NCI-H2227 treated with DMSO at 0.1 percent for 48 hours (cell line): Measurements from ENCODE around the gene ARL9.
"Not testable (repeated sequence)": the region's sequence is repeated elsewhere in the genome, so short reads cannot be mapped to it uniquely, and the experiment has no call there.

ENCODE experiments used
- DNase-seq: peaks from one replicate; lab custom pipeline; 2025; lab: John Stamatoyannopoulos, UW

ARL9 gene

GRCh38 chr4:56505269-56506130 lies at the start of gene ARL9:
Gene ARL9 (plus strand): TSS chr4:56505791. CDS start chr4:56505863, 72 bp downstream.
- peak; percentile 8 for DNase-seq

GRCh38 chr4:56460085-56460484 lies 45.5 kb upstream of the ARL9 start:
- DNase-seq = no peak

GRCh38 chr4:56462157-56462556 lies 43.4 kb upstream of the ARL9 start:
- DNase-seq = no peak

GRCh38 chr4:56463711-56464110 lies 41.9 kb upstream of the ARL9 start:
- DNase-seq = no peak

- no peak for DNase-seq
Measured at GRCh38 chr4:56464581-56464980, 41.0 kb upstream of the ARL9 start.

GRCh38 chr4:56465599-56466295 lies 39.8 kb upstream of the ARL9 start:
- no peak for DNase-seq

GRCh38 chr4:56466296-56466761 lies 39.3 kb upstream of the ARL9 start:
- not testable (repeated sequence) for DNase-seq

- no peak for DNase-seq
Measured at GRCh38 chr4:56466910-56467283, 38.7 kb upstream of the ARL9 start.

GRCh38 chr4:56467284-56468096 lies 38.1 kb upstream of the ARL9 start, which contains the start of gene SRP72:
Gene SRP72 (plus strand): TSS chr4:56467617. CDS start chr4:56467636, 19 bp downstream.
- DNase-seq = peak; percentile 56

- DNase-seq = no peak
Measured at GRCh38 chr4:56468097-56468422, 37.5 kb upstream of the ARL9 start.

- DNase-seq = no peak
Measured at GRCh38 chr4:56469489-56470210, 35.9 kb upstream of the ARL9 start.

GRCh38 chr4:56475917-56476316 lies 29.7 kb upstream of the ARL9 start:
- DNase-seq = no peak

GRCh38 chr4:56477192-56477702 lies 28.3 kb upstream of the ARL9 start:
- no peak for DNase-seq

GRCh38 chr4:56480691-56481090 lies 24.9 kb upstream of the ARL9 start:
- DNase-seq = no peak

- DNase-seq = no peak
Measured at GRCh38 chr4:56496241-56496640, 9.3 kb upstream of the ARL9 start.

- DNase-seq = no peak
Measured at GRCh38 chr4:56511098-56511497, 5.5 kb downstream of the ARL9 start.

GRCh38 chr4:56512166-56512565 lies 6.6 kb downstream of the ARL9 start:
- no peak for DNase-seq

GRCh38 chr4:56513517-56513916 lies 7.9 kb downstream of the ARL9 start:
- no peak for DNase-seq

GRCh38 chr4:56530269-56531148 lies 24.9 kb downstream of the ARL9 start:
- peak; percentile 57 for DNase-seq

- DNase-seq = no peak
Measured at GRCh38 chr4:56531149-56531770, 25.7 kb downstream of the ARL9 start.
